DND-41 (cell line): ENCODE measurements around the gene LDAF1.

Experiments used
- EZH2 ChIP-seq: IDR thresholded peaks from 3 replicates; pipeline ENCODE4 v1.6.1; 2012; ENCODE audit warnings: borderline replicate concordance, low read depth, mild to moderate bottlenecking, moderate library complexity, low read length, inconsistent platforms; ENCODE audit not compliant: severe bottlenecking
- TF ChIP-seq, protein P1 (sequence below): IDR thresholded peaks from 2 replicates; pipeline ENCODE4 v1.5.1; 2012; ENCODE audit warnings: borderline replicate concordance, low read length, moderate library complexity, mild to moderate bottlenecking; ENCODE audit not compliant: poor library complexity, severe bottlenecking; ENCODE audit errors: extremely low read depth

DNA sequence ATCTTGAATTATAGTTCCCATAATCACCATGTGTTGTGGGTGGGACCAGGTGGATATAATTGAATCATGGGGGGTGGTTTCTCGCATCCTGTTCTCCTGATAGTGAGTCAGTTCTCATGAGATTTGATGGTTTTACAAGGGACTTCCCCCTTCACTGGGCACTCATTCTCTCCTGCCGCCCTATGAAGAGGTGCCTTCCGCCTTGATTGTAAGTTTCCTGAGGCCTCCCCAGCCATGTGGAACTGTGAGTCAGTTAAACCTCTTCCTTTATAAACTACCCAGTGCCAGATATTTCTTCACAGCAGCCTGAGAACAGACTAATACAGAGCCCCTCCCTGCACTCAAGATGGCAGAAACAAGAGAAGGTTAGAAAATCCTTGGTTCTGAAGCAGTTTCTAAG, 26.4 kb downstream of the LDAF1 start:
- TF ChIP-seq, protein P1, sequence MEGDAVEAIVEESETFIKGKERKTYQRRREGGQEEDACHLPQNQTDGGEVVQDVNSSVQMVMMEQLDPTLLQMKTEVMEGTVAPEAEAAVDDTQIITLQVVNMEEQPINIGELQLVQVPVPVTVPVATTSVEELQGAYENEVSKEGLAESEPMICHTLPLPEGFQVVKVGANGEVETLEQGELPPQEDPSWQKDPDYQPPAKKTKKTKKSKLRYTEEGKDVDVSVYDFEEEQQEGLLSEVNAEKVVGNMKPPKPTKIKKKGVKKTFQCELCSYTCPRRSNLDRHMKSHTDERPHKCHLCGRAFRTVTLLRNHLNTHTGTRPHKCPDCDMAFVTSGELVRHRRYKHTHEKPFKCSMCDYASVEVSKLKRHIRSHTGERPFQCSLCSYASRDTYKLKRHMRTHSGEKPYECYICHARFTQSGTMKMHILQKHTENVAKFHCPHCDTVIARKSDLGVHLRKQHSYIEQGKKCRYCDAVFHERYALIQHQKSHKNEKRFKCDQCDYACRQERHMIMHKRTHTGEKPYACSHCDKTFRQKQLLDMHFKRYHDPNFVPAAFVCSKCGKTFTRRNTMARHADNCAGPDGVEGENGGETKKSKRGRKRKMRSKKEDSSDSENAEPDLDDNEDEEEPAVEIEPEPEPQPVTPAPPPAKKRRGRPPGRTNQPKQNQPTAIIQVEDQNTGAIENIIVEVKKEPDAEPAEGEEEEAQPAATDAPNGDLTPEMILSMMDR = no peak
- no peak for TF ChIP-seq EZH2
